GM12878 (cell line): ENCODE results near the gene LNX2.

Experiments used
- BACH1 ChIP-seq: fragments of 450-650 bp; IDR thresholded peaks from 2 replicates; pipeline ENCODE4 v1.6.1; 2017; ENCODE audit warnings: mild to moderate bottlenecking, borderline replicate concordance
- CEBPB ChIP-seq, 2 experiments: fragments of 150-350 bp in 1 of 2; IDR thresholded peaks; 2 replicates each; pipeline ENCODE4 v1.6.1; 2012 to 2014; ENCODE audit warnings: low read depth in 2 of 2, low read length in 2 of 2, borderline replicate concordance in 1 of 2, inconsistent platforms in 1 of 2
- EZH2 ChIP-seq: IDR thresholded peaks from 2 replicates; pipeline ENCODE4 v1.6.1; 2012; ENCODE audit warnings: low read depth, mild to moderate bottlenecking, control low read depth, inconsistent platforms, low read length, borderline replicate concordance; ENCODE audit not compliant: control insufficient read depth
- TAF1 ChIP-seq: IDR thresholded peaks from 2 replicates; pipeline ENCODE4 v1.6.1; 2011; ENCODE audit warnings: mild to moderate bottlenecking, low read depth, low read length, borderline replicate concordance
- YBX1 ChIP-seq: fragments of 450-650 bp; IDR thresholded peaks from 2 replicates; pipeline ENCODE4 v1.6.1; 2016; ENCODE audit warnings: antibody characterized with exemption
- YY1 ChIP-seq: IDR thresholded peaks from 2 replicates; pipeline ENCODE4 v1.6.1; 2011; ENCODE audit warnings: low read depth, mild to moderate bottlenecking, low read length
- ZBED1 ChIP-seq: IDR thresholded peaks from 2 replicates; pipeline ENCODE4 v1.6.1; 2016; ENCODE audit warnings: borderline replicate concordance
- TF ChIP-seq, protein P1 (sequence below): fragments of 450-650 bp; formaldehyde crosslinking; IDR thresholded peaks from 2 replicates; pipeline ENCODE4 v1.5.0; 2022; ENCODE audit warnings: mild to moderate bottlenecking, missing genetic modification characterization
- TF ChIP-seq, protein P2 (sequence below), 3 experiments: IDR thresholded peaks in 2 of 3; conservative IDR thresholded peaks in 1 of 3; 2 replicates each; pipeline ENCODE4 v1.5.1; 2011; ENCODE audit warnings: low read depth in 3 of 3, low read length in 3 of 3, mild to moderate bottlenecking in 3 of 3, control low read depth in 2 of 3, moderate library complexity in 2 of 3, inconsistent platforms in 1 of 3, mixed read lengths in 1 of 3; ENCODE audit not compliant: control insufficient read depth in 2 of 3, insufficient read depth in 1 of 3; ENCODE audit errors: extremely low read depth in 1 of 3
- TF ChIP-seq, protein P3 (sequence below): IDR thresholded peaks from 2 replicates; pipeline ENCODE4 v1.6.1; 2011; ENCODE audit warnings: borderline replicate concordance, low read depth, mild to moderate bottlenecking, moderate library complexity, low read length; ENCODE audit not compliant: insufficient read depth, poor library complexity, severe bottlenecking
- TF ChIP-seq, protein P4 (sequence below): IDR thresholded peaks from 2 replicates; pipeline ENCODE4 v1.6.1; 2011; ENCODE audit warnings: borderline replicate concordance, low read depth, mild to moderate bottlenecking, moderate library complexity, mixed read lengths, low read length; ENCODE audit not compliant: insufficient read depth; ENCODE audit errors: extremely low read length
- TF ChIP-seq, protein P5 (sequence below): fragments of 450-650 bp; formaldehyde crosslinking; IDR thresholded peaks from 2 replicates; pipeline ENCODE4 v1.4.0; 2020; ENCODE audit warnings: mild to moderate bottlenecking, moderate library complexity

DNA sequence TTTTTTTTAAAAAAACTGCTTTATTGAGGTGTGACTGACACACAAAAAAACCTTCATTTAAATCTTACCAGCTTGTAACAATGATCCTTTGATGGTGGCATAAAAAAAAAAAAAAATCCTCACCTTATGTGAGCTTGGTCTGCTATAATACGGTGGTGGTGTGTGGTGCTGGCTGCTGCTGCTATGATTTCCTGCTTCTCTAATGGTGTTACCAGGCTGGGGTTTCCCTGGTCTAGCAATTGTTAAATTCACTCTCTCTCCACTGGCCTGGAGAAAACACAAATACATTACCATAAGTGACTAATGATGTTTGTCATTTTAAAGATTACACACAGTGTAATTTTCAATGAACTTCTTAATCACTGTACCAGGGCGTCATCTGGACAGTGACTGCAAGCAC, 60.6 kb downstream of the LNX2 start:
- TF ChIP-seq TAF1 (no peak), YY1 (no peak), CEBPB (IDR thresholded peaks at IDR 0.05; ENCODE audit: borderline replicate concordance in 1 of 2, low read depth in 2 of 2, low read length in 2 of 2) (no peak), EZH2 (no peak), YBX1 (no peak), ZBED1 (no peak), BACH1 (no peak)
- TF ChIP-seq, protein P1, sequence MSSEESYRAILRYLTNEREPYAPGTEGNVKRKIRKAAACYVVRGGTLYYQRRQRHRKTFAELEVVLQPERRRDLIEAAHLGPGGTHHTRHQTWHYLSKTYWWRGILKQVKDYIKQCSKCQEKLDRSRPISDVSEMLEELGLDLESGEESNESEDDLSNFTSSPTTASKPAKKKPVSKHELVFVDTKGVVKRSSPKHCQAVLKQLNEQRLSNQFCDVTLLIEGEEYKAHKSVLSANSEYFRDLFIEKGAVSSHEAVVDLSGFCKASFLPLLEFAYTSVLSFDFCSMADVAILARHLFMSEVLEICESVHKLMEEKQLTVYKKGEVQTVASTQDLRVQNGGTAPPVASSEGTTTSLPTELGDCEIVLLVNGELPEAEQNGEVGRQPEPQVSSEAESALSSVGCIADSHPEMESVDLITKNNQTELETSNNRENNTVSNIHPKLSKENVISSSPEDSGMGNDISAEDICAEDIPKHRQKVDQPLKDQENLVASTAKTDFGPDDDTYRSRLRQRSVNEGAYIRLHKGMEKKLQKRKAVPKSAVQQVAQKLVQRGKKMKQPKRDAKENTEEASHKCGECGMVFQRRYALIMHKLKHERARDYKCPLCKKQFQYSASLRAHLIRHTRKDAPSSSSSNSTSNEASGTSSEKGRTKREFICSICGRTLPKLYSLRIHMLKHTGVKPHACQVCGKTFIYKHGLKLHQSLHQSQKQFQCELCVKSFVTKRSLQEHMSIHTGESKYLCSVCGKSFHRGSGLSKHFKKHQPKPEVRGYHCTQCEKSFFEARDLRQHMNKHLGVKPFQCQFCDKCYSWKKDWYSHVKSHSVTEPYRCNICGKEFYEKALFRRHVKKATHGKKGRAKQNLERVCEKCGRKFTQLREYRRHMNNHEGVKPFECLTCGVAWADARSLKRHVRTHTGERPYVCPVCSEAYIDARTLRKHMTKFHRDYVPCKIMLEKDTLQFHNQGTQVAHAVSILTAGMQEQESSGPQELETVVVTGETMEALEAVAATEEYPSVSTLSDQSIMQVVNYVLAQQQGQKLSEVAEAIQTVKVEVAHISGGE, result no peak
- TF ChIP-seq, protein P2, sequence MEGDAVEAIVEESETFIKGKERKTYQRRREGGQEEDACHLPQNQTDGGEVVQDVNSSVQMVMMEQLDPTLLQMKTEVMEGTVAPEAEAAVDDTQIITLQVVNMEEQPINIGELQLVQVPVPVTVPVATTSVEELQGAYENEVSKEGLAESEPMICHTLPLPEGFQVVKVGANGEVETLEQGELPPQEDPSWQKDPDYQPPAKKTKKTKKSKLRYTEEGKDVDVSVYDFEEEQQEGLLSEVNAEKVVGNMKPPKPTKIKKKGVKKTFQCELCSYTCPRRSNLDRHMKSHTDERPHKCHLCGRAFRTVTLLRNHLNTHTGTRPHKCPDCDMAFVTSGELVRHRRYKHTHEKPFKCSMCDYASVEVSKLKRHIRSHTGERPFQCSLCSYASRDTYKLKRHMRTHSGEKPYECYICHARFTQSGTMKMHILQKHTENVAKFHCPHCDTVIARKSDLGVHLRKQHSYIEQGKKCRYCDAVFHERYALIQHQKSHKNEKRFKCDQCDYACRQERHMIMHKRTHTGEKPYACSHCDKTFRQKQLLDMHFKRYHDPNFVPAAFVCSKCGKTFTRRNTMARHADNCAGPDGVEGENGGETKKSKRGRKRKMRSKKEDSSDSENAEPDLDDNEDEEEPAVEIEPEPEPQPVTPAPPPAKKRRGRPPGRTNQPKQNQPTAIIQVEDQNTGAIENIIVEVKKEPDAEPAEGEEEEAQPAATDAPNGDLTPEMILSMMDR (IDR thresholded peaks at IDR 0.05 in 2 of 3, conservative IDR thresholded peaks at IDR 0.05 in 1 of 3; ENCODE audit: control insufficient read depth in 2 of 3, extremely low read depth in 1 of 3, insufficient read depth in 1 of 3, low read depth in 3 of 3, low read length in 3 of 3), result no peak
- TF ChIP-seq, protein P3, sequence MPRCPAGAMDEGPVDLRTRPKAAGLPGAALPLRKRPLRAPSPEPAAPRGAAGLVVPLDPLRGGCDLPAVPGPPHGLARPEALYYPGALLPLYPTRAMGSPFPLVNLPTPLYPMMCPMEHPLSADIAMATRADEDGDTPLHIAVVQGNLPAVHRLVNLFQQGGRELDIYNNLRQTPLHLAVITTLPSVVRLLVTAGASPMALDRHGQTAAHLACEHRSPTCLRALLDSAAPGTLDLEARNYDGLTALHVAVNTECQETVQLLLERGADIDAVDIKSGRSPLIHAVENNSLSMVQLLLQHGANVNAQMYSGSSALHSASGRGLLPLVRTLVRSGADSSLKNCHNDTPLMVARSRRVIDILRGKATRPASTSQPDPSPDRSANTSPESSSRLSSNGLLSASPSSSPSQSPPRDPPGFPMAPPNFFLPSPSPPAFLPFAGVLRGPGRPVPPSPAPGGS, result no peak
- TF ChIP-seq, protein P4, sequence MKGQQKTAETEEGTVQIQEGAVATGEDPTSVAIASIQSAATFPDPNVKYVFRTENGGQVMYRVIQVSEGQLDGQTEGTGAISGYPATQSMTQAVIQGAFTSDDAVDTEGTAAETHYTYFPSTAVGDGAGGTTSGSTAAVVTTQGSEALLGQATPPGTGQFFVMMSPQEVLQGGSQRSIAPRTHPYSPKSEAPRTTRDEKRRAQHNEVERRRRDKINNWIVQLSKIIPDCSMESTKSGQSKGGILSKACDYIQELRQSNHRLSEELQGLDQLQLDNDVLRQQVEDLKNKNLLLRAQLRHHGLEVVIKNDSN, result no peak
- TF ChIP-seq, protein P5, sequence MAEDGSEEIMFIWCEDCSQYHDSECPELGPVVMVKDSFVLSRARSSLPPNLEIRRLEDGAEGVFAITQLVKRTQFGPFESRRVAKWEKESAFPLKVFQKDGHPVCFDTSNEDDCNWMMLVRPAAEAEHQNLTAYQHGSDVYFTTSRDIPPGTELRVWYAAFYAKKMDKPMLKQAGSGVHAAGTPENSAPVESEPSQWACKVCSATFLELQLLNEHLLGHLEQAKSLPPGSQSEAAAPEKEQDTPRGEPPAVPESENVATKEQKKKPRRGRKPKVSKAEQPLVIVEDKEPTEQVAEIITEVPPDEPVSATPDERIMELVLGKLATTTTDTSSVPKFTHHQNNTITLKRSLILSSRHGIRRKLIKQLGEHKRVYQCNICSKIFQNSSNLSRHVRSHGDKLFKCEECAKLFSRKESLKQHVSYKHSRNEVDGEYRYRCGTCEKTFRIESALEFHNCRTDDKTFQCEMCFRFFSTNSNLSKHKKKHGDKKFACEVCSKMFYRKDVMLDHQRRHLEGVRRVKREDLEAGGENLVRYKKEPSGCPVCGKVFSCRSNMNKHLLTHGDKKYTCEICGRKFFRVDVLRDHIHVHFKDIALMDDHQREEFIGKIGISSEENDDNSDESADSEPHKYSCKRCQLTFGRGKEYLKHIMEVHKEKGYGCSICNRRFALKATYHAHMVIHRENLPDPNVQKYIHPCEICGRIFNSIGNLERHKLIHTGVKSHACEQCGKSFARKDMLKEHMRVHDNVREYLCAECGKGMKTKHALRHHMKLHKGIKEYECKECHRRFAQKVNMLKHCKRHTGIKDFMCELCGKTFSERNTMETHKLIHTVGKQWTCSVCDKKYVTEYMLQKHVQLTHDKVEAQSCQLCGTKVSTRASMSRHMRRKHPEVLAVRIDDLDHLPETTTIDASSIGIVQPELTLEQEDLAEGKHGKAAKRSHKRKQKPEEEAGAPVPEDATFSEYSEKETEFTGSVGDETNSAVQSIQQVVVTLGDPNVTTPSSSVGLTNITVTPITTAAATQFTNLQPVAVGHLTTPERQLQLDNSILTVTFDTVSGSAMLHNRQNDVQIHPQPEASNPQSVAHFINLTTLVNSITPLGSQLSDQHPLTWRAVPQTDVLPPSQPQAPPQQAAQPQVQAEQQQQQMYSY (CRISPR knock-in tag), result no peak
